Subcutaneous adipose tissue (tissue), 4 donors: ENCODE measurements around the gene ACOX3. TPM values are rescaled to one million over a fixed set of nuclear protein-coding genes. Genes with fewer than 3 reads are reported as not detected.

Source experiments
- CTCF ChIP-seq: fragments of 450-650 bp; IDR thresholded peaks from one replicate; pipeline ENCODE4 v1.5.1; 2016; ENCODE audit warnings: low read depth, mild to moderate bottlenecking, control low read depth, antibody characterized with exemption, moderate library complexity
- total RNA-seq, 4 donors: library from RNA; depleted of rRNA; stranded (reverse); fragments of >200 nt; gene quantifications; one replicate each; pipeline ENCODE4 v1.1.0, GENCODE V29; 2016

ACOX3 gene
- total RNA-seq, 4 donors from 2014 or later, result 12.2 to 33.7 (median 17.3) TPM

- TF ChIP-seq CTCF, result no peak
Observed at GRCh38 chr4:8368998-8369397, 71.5 kb downstream of the ACOX3 start.

- no peak for TF ChIP-seq CTCF
Observed at GRCh38 chr4:8368061-8368481, 72.5 kb downstream of the ACOX3 start.

- no peak for TF ChIP-seq CTCF
Observed at GRCh38 chr4:8366601-8367000, 73.9 kb downstream of the ACOX3 start.

- no peak for TF ChIP-seq CTCF
Observed at GRCh38 chr4:8365951-8366350, 74.6 kb downstream of the ACOX3 start.

GRCh38 chr4:8365353-8365752 lies 75.2 kb downstream of the ACOX3 start:
- TF ChIP-seq CTCF, result no peak

GRCh38 chr4:8364848-8365350 lies 75.6 kb downstream of the ACOX3 start:
- TF ChIP-seq CTCF, result no peak

- no peak for TF ChIP-seq CTCF
Observed at GRCh38 chr4:8364141-8364540, 76.4 kb downstream of the ACOX3 start.

- TF ChIP-seq CTCF, result no peak
Observed at GRCh38 chr4:8362483-8362882, 78.0 kb downstream of the ACOX3 start.
